ENCODE data around the gene NKIRAS2. TPM values are rescaled to one million over a fixed set of nuclear protein-coding genes. Genes with fewer than 3 reads are reported as not detected.

The NKIRAS2 gene
- total and polyA plus RNA-seq, 2 of the 13 experiments (the other 11 are each of a cell fraction or from before 2014, with no cell fraction given), result 27.9 to 42.0 TPM

- H3K27me3 ChIP-seq (ENCODE audit: control insufficient read depth in 1 of 2, insufficient read depth in 2 of 2, low read length in 2 of 2), result no peaks in the 10 kb centered on the region
- WGBS (ENCODE audit: low lambda C conversion rate), result 14% methylated on average over 5 of the region's 6 CpGs
- H3K4me1 ChIP-seq (ENCODE audit: insufficient read depth, low read length), result peaks cover 34% of the 10 kb centered on the region
- in situ Hi-C loops (cut with HindIII; ENCODE audit: extremely low pct_ligation_motif_present, low pct_unique_long_range_greater_than_20kb) (no loop called here), intact Hi-C loops (cut with micrococcal nuclease; ENCODE audit: unreplicated experiment) (no loop called here)
- no peaks in the 10 kb centered on the region for H3K79me2 ChIP-seq (ENCODE audit: insufficient read depth, low read length)
- POLR2A ChIA-PET, result interaction anchor here (1.0 to 1.5 kb wide), 4 partner anchors 73 to 343 kb away, joined by 3 to 4 read pairs (median 3); partner anchors contain the start of genes EIF1, KAT2A and ODAD4
- peak overlapping the region; percentile 41 for H3K4me2 ChIP-seq (ENCODE audit: low read depth, low read length)
- ATAC-seq (peak; percentile 17), DNase-seq (ENCODE audit: low spot score) (peak; percentile 52), FAIRE-seq (peak; percentile 88)
- H3K36me3 ChIP-seq (replicated peaks in 1 of 2; ENCODE audit: control insufficient read depth in 1 of 2, insufficient read depth in 2 of 2, low read length in 2 of 2), result no peaks in the 10 kb centered on the region
- no peak overlapping the region for H2AFZ ChIP-seq (ENCODE audit: low read length)
- H4K20me1 ChIP-seq (ENCODE audit: insufficient read depth, low read length), result no peaks in the 10 kb centered on the region
- no peaks in the 10 kb centered on the region for H3K9me3 ChIP-seq (ENCODE audit: low read length)
- CTCF ChIA-PET (ENCODE audit: low intra/inter-chr PET ratio, low total read pairs), result no interaction called here
- BruUV-seq (replicated peaks), result no TSS peak
- no peak overlapping the region for H3K27ac ChIP-seq (ENCODE audit: extremely low read length, insufficient read depth, low read length)
- H3K4me3 ChIP-seq (replicated peaks in 1 of 3; ENCODE audit: insufficient read depth in 1 of 3, low read depth in 2 of 3, low read length in 3 of 3), result no peak overlapping the region; a peak in 1 of 6 replicates
- H3K9ac ChIP-seq (ENCODE audit: insufficient read depth, low read depth, low read length), result no peak overlapping the region
- TF ChIP-seq ARID5B (CRISPR knock-in tag; IDR thresholded peaks at IDR 0.05) (0 out of 2 replicates have a peak, but pooled peaks have one; percentile 26), EP300 (IDR thresholded peaks at IDR 0.05; ENCODE audit: low read depth in 2 of 2, low read length in 2 of 2) (peak in 1 of 2 experiments; percentile 34; a peak in 1 of 4 replicates), EP300 (CRISPR knock-in tag; IDR thresholded peaks at IDR 0.05; ENCODE audit: borderline replicate concordance) (no peak), PHF8 (CRISPR knock-in tag; IDR thresholded peaks at IDR 0.05) (no peak), HNF1A (IDR thresholded peaks at IDR 0.05; ENCODE audit: low read depth) (no peak), HNF1A (CRISPR knock-in tag; IDR thresholded peaks at IDR 0.05; ENCODE audit: borderline replicate concordance) (no peak), HNF4A (CRISPR knock-in tag; IDR thresholded peaks at IDR 0.05) (peak; percentile 82), ZNF770 (CRISPR knock-in tag; IDR thresholded peaks at IDR 0.05) (peak; percentile 34; the same call in 1 of the 2 replicates), ZBTB3 (CRISPR knock-in tag; IDR thresholded peaks at IDR 0.05; ENCODE audit: borderline replicate concordance, low read depth) (no peak), TMF1 (CRISPR knock-in tag; IDR thresholded peaks at IDR 0.05; ENCODE audit: low read depth) (no peak)
Measured at GRCh38 chr17:42031584-42031983, 11.7 kb downstream of the NKIRAS2 start.

Data from HepG2 (cell line).